ENCODE data around the gene ZNF670.

- no peak for TF ChIP-seq TAF1 (IDR thresholded peaks at IDR 0.05; ENCODE audit: borderline replicate concordance, low read depth, low read length)
- no peak for TF ChIP-seq POLR2A (IDR thresholded peaks at IDR 0.05; ENCODE audit: low read depth, low read length)
These were observed 31.4 kb downstream of the ZNF670 start for GRCh38 chr1:247047260-247047659.

Measured in GM12892 (cell line).